GM19240 (cell line): ENCODE measurements around the gene NUDT2.
"Not testable (repeated sequence)": the region's sequence is repeated elsewhere in the genome, so short reads cannot be mapped to it uniquely, and the experiment has no call there.

Source experiments
- DNase-seq: peaks from one replicate; pipeline ENCODE4 v3.0.0; 2011; ENCODE audit warnings: low spot score; ENCODE audit not compliant: insufficient read length

NUDT2 gene

DNA sequence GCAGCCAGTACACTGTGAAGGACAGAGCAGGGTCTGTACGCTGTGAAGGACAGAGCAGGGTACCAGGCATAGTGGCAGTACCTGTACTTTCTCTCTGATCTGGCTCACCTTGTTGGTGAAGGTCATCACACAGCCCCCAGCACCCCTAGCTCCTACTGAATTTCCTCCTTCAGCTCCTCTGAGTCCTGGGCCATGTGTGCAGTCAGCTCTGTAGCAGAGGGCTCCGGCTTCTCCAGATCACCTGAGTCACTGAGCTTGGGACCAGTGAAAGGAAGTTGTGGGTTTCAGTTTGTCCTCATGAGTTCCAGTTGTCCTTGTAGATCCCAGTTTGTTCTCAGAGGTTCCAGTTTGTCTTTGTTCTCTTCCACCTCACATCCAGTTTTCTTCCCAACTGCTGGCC is 5.5 kb downstream of the NUDT2 start:
- no peak for DNase-seq

DNA sequence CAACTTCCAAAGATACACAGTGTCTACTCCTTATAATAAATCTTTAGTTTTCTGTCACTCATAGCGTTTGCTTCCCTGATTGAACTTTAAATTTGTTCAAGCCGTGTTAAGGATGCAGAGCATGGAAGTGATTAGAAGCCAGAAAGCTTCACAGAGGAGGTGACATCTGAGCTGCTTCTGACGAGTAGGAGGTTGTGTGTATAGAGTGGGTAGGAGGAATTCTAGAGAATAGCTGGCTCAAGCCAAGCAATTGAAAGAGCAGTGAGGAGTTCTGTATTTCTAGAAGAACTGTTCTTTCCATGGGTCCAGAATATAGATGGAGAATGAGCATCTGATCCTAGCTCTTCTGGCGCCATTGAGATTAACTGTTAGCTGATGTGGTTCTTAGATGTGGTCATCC is 6.0 kb downstream of the NUDT2 start:
- no peak for DNase-seq

DNA sequence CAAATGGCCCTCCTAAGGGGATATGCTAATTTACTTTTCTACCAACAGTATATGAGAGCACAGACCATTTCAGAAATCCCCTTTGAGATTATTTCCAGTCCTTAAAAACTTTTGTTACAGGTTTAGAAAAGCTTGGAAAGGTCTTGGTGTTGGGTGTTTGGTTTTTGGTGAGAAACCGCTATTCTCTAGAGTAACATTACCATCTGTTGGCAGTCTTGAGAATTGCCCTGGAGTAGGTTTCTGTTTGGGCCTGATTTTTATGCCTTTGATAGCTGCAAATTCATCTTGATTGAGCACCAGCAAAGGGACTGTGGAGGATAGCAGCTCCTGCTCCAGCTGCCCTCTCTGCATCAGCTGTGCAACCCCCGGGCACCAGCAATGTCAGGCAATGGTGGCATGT is 8.0 kb downstream of the NUDT2 start:
- no peak for DNase-seq

DNA sequence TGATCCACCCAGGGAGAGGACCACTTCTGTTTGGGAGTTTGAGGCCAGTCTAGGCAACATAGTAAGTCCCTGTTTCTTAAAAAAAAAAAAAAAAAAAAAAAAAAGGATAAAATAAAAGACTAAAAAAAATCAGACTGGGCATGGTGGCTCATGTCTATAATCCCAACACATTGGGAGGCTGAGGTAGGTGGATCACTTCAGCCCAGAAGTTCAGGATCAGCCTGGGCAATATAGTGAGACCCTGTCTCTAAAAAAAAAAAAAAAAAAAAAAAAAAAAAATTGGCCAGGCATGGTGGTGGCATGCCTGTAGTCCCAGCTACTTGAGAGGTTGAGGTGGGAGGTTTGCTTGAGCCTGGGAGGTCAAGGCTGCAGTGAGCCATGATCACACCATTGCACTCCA is 8.7 kb downstream of the NUDT2 start:
- not testable (repeated sequence) for DNase-seq

DNA sequence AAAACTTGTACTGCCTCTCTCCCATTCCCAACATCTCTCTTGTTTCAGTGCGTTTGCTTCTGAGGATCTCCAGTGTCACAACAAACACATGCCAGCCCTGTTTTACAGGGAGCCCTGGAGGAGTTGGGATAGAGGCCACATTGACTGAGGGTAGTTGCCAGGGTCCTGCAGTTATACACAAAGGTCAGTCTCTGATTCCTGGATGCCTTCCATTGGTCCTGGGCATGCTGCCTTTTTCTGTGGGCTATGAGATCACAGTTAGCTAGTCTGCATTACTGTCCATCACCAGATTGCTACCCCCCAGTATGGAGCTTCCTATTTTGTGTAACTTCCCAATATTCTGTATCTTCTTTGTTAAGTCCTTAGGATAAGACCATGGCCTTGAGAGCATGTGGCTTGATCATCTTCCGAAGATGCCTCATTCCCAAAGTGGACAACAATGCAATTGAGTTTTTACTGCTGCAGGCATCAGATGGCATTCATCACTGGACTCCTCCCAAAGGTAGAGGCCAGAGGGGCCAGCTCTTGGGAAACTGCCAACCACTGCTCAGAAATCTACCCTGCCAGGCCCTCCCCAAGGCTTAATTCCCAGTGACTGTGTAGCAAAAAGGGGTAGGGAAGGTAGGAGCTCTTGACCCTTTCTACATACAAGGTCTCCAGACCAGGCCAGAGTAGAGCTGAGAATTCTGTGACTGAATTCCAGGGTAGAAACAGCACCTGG is 9.5 kb downstream of the NUDT2 start:
- no peak for DNase-seq

DNA sequence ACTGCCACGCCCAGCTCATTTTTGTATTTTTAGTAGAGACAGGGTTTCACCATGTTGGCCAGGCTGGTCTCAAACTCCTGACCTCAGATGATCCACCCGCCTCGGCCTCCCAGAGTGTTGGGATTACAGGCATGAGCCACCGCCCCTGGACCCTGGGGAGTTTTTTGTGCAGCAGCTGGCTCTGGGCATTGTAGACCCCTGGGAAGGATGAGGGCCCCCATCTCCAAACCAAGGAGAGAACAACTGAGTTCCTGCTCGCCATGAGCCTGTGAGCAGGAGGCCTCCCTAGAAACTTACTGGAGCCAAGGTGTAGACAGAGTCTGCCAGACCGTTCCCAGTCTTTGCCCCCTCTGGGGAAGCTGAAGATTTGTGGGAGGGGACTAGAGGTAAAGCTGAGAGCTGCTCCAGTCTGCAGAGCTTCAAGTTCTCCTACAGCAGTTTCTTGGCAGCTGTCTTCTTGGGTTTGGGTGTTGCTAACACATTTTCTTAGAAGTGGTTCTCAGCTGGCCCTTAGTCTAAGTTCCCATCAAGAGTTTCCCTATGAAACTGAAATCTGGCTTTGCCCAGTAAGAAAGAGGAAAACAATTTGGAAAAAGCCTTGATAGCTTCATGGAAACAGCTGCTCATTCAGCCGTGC is 12.4 kb downstream of the NUDT2 start:
- no peak for DNase-seq

DNA sequence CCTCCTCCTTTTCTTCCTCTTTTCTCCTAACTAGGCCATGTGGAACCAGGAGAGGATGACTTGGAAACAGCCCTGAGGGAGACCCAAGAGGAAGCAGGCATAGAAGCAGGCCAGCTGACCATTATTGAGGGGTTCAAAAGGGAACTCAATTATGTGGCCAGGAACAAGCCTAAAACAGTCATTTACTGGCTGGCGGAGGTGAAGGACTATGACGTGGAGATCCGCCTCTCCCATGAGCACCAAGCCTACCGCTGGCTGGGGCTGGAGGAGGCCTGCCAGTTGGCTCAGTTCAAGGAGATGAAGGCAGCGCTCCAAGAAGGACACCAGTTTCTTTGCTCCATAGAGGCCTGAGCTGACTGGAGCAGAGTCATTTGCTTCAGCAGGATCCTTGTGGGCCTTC is 13.7 kb downstream of the NUDT2 start:
- DNase-seq = no peak

DNA sequence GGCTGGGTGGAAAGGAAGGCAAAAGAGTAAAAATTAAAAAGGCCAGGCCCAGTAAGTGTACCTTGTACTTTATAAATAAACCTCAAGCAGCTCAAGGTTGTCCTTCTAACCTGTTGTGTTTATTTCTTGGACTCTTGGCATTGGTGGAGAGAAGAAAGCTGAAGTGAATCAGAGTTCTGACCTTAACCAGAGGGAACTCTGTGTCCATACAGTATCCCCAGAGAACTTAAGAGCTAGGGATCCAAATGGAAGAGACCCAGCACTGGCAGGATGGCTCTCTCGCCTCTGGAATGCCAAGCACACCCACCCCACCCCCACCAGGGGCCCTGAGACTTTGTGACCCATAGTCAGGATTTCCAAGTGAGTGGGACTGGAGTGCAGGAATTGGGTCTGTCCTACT is 14.2 kb downstream of the NUDT2 start:
- no peak for DNase-seq

DNA sequence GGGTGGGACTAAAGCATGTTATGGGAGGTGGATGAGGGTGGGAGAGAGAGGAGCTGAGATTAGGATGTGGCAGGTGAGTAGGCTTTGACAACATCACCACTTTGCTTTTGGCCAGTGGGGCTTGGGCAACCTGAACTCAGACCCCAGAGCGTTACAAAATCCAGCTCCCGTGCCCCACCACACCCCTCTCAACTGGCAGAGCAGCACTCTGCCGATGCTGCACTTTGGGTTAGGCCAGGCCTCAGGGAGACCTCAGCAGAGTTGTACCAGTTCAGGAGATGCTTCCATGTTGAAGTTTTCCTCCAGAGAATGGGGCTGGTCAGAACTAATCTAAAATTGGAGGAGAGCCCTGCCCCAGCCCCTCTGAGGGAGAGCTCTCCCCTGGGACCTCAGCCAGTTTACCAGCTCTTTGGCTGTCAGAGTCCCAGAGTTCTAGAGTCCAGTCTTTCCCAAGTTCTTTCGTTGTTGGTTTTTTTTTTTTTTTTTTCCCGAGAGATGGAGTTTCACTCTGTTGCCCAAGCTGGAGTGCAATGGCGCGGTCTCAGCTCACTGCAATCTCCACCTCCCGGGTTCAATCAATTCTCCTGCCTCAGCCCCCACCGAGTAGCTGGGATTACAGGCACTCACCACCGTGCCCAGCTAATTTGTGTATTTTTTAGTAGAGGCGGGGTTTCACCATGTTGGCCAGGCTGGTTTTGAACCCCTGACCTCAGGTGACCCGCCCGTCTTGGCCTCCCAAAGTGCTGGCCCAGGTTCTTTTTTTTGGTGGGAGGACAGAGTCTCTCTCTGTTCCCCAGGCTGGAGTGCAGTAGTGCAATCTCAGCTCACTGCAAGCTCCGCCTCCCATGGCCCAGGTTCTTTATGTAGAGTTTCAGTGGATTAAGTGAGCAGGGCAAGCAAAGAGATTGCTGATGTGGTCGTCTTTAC is 17.8 kb downstream of the NUDT2 start:
- no peak for DNase-seq

DNA sequence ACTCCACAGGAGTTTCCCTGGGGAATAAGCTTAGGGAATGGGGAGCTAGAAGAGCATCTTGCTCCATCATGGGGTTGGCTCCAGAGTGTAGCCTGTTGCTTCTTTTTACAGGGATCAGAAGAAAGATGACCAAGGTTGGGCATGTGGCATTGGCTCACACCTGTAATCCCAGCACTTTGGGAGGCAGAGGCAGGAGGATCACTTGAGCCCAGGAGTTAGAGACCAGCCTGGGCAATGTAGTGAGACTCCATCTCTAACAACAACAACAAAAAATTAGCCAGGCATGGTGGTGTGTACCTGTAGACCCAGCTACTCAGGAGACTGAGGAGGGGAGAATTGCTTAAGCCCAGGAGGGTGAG is 18.4 kb downstream of the NUDT2 start:
- no peak for DNase-seq

DNA sequence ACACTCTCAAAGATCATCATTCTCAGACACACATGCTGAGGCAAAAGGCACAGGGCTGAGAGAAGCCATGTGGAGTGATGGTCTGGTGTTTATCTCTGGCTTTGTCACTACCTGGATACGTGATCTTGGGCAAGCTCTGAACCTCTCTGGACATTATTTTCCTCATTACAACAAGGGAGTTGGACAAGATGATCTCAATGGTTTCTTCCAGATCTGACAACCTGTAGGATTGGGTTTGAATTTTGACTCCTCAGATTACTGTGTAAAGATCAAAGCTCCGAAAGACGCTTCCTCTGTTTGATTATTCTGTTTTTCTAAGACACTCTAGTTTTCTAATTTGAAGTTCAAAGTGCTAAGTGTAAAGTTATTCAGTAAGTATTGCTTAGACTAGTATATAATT is 20.0 kb downstream of the NUDT2 start:
- DNase-seq = no peak

DNA sequence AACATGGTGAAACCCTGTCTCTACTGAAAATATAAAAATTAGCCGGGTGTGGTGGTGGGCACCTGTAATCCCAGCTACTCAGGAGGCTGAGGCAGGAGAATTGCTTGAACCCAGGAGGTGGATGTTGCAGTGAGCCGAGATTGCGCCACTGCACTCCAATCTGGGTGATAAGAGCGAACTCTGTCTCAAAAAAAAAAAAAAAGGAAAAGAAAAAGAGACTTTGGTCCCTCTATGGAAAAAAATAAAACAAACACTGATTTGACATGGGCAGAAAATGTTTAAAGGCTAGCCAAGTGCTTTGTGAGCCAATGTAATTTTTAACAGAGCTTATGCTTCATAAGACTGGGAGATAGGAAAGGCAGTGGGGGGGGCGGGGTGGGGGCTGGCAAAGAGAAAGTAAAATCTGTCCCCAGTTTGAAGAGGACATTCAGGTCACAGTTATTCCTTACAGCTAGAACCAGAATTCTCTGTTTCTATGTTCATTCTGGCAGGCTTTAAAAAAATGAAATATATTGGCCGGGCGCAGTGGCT is 22.8 kb downstream of the NUDT2 start:
- DNase-seq = not testable (repeated sequence)

DNA sequence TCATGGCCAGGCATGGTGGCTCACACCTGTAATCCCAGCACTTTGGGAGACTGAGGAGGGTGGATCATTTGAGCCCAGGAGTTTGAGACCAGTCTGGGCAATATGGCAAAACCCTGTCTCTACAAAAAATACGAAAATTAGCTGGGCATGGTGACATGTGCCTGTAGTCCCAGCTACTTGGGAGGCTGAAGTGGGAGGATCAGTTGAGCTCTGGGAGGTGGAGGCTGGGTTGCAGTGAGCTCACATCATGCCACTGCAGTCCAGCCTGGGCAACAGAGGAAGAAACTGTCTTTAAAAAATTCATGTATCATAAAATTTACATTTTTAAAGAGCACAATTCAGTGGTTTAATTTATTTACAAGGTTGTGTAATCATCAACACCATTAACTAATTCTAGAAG is 23.6 kb downstream of the NUDT2 start:
- not testable (repeated sequence) for DNase-seq

DNA sequence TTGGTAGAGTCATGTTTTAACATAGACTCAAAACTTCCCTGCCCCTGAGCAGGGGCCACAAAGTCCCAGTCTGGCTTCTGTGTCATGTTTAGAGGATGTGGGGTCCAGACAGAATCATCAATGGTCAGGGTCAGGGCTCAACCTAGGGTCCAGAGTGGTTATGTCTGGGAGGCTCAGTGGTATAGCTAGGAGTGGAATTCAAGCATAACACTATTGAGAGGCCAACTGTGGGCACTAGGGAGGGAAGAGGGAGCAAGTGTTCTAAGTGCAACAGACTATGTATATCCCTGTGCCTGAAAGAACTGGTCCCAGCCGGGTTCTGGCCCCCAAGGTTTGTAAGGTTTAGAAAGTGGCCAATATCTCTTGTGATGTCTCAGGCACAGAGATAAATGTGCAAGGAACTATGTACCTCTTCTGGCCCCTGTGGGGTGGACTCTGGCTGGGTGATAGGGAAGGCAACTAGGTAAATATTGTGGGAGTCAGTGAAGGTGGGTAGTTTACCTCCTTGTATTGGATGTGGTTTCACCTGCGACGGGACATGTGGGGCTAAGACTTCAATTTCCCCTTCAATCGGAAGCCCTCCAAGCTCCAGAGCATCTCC is 33.3 kb downstream of the NUDT2 start:
- DNase-seq = no peak

DNA sequence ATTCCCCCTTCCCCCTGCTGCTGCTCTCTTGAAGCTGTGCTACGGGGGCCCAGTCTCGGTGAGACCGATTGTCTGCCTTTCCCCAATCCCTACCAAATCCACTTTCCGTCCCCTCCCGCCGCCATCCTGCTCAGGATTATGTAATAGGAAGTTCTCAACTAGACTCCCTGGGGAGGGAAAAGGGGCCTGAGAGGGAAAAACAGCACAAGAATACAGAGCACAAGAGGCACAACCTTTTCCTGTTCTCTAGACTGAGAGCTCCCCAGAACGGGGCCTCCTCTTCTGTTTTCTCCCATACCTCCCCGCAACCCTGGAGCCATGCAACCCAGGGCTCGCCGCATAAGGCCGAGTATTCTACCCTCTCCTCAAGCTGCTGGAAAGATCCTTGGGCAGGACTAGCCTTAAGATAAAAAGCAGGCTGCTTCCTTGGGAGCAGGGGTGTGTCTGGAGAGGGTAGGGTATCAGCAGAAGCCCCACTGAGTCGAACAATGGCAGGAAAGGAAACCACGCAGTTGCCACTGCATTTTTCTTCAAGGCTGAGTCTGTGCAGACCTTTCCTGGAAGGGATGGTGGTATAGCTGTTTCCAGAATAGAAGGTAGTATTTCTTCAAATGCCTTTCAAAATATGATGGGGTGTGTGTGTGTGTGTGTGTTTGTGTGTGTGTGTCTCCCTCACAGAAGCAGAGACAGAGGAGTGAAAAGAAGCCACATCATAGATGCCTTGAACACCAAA is 34.4 kb downstream of the NUDT2 start:
- DNase-seq = no peak

DNA sequence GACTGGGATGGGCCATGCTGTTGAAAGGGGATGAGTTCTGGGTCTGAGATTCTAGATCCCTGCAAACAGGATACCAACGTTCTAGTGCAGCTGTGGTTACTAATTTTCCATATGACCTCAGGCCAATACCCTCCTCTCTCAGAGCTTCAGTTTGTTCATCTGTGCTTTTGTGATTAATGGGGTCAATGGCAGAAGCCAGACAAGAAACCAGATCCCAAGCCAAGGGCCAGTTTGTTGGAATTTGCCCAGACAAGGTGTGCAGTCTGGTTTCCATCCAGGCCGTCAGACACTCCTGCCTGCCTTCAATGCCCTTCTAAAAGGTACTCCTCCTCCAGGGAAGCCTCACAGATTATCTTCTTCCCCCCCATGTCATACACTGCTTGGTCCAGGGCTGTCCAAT is 35.9 kb downstream of the NUDT2 start:
- DNase-seq = no peak

DNA sequence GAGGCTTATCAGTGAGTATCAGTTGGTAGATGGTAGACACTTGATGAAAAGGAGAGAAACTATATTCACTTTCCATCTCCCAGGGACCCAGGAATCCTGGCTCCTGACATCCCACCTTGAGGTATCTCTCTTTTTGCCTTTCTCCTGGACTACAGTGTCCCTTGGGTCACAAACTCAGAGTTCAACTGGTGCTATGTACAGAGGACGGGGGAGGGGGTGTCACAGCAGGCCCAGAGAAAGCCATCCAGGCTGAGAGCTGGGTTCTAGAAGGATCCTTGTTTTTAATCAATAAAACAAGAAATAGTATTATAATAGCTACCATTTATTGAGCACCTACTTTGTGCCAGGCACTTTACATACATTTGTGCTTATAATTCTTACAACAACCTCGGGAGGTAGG is 37.0 kb downstream of the NUDT2 start:
- DNase-seq = no peak

DNA sequence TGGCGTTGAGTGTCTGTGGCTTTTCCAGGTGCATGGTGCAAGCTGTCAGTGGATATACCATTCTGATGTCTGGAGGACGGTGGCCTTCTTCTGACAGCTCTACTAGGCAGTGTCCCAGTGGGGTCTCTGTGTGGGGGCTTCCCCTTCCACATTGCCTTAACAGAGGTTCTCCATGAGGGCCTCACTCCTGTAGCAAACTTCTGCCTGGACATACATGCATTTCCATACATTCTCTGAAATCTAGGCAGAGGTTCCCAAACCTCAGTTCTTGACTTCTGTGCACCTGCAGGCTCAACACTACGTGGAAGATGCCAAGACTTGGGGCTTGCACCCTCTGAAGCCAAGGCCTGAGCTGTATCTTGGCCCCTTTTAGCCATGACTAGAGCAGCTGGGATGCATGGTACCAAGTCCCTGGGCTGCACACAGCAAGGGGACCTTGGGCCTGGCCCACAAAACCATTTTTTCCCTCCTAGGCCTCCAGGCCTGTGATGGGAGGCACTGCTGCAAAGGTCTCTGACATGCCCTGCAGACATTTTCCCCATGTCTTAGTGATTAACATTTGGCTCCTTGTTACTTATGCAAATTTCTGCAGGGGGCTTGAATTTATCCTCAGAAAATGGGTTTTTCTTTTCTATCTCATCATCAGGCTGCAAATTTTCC is 38.5 kb downstream of the NUDT2 start:
- DNase-seq = not testable (repeated sequence)

DNA sequence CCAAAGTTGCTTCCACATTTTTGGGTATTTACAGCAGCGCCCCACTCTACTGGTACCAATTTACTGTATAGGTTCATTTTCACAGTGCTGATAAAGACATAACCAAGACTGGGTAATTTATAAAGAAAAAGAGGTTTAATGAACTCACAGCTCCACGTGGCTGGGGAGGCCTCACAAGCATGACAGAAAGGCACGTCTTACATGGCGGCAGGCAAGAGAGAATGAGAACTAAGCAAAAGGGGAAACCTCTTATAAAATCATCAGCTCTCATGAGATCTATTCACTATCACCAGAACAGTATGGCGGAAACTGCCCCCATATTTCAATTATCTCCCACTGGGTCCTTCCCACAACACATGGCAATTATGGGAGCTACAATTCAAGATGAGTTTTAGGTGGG is 39.4 kb downstream of the NUDT2 start:
- DNase-seq = not testable (repeated sequence)

DNA sequence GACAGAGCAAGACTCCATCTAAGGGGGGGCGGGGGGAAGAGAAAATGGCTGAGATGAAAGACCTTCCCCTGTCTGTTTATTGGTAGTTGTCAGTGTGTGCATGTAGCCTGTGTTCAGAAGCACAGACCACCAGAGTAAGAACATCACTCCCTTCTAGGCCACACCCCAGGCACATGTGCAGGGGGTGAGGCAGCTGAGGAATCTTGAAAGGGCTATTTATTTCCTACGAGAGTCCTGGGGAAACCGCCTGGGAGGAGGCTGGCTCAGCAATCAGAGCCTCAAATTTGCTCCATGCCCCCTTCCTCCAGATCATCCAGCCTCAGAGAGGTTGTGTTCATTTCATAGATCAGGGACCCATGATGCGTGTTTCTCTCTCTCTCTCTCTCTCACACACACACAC is 40.3 kb downstream of the NUDT2 start:
- no peak for DNase-seq
